Cardiac septum (tissue), 1 donor: Measurements from ENCODE around the gene L1CAM. TPM values are rescaled to one million over a fixed set of nuclear protein-coding genes. Genes with fewer than 3 reads are reported as not detected.

Source experiments
- DNase-seq: peaks from one replicate; pipeline ENCODE4 v3.0.0-alpha.2; 2020; ENCODE audit warnings: low spot score
- intact Hi-C: fragments of 100-400 bp; cut with DNase I; formaldehyde crosslinking; loops from one replicate; pipeline ENCODE4 v1.14.0; 2022
- total RNA-seq: library from RNA; stranded (reverse); fragmentation: NEBNext Ultra II Directional; extraction: Animal tissue kit (Norgen Biotek cat#: 25700); gene quantifications from one replicate; pipeline ENCODE4 v1.2.1, GENCODE V29; 2021
- donor health status: DM: no; HTN: no; CAD: no.

L1CAM gene
- total RNA-seq, 1 donor from 2014 or later, result 1.5 TPM

- DNase-seq, result peak; percentile 65
- intact Hi-C loops, result no loop called here
Observed at GRCh38 chrX:153868576-153869472, 17.1 kb downstream of the L1CAM start.

GRCh38 chrX:153867671-153868070 is 18.3 kb downstream of the L1CAM start:
- intact Hi-C loops, result no loop called here
- peak; percentile 63 for DNase-seq

GRCh38 chrX:153867139-153867538 is 18.8 kb downstream of the L1CAM start:
- intact Hi-C loops, result no loop called here

GRCh38 chrX:153866302-153867019 is 19.5 kb downstream of the L1CAM start:
- DNase-seq, result peak; percentile 47
- intact Hi-C loops, result no loop called here

More at GRCh38 chrX:153867139-153867538, 18.8 kb downstream of the L1CAM start:
- DNase-seq, result peak; percentile 51

- peak; percentile 44 for DNase-seq
- intact Hi-C loops, result no loop called here
Observed at GRCh38 chrX:153865685-153866084, 20.3 kb downstream of the L1CAM start.

GRCh38 chrX:153865321-153865580 is 20.7 kb downstream of the L1CAM start:
- intact Hi-C loops, result no loop called here
- peak; percentile 59 for DNase-seq

GRCh38 chrX:153864561-153865320 is 21.2 kb downstream of the L1CAM start:
- intact Hi-C loops, result no loop called here

GRCh38 chrX:153864101-153864500 is 21.9 kb downstream of the L1CAM start:
- intact Hi-C loops, result no loop called here
- peak; percentile 10 for DNase-seq

More at GRCh38 chrX:153864561-153865320, 21.2 kb downstream of the L1CAM start:
- peak; percentile 66 for DNase-seq

GRCh38 chrX:153863251-153863991 is 22.6 kb downstream of the L1CAM start:
- intact Hi-C loops, result no loop called here
- DNase-seq, result no peak

- intact Hi-C loops, result no loop called here
- no peak for DNase-seq
Observed at GRCh38 chrX:153862369-153863250, 23.4 kb downstream of the L1CAM start.

GRCh38 chrX:153861733-153862310 is 24.2 kb downstream of the L1CAM start:
- intact Hi-C loops, result no loop called here

GRCh38 chrX:153861151-153861550 is 24.8 kb downstream of the L1CAM start:
- DNase-seq, result no peak
- intact Hi-C loops, result no loop called here

More at GRCh38 chrX:153861733-153862310, 24.2 kb downstream of the L1CAM start:
- DNase-seq, result no peak

- DNase-seq, result no peak
- intact Hi-C loops, result no loop called here
Observed at GRCh38 chrX:153857348-153857903, 28.5 kb downstream of the L1CAM start.

GRCh38 chrX:153854702-153855101 is 31.3 kb downstream of the L1CAM start:
- no peak for DNase-seq
- intact Hi-C loops, result no loop called here

GRCh38 chrX:153853902-153854267 is 32.1 kb downstream of the L1CAM start:
- intact Hi-C loops, result no loop called here
- DNase-seq, result no peak

GRCh38 chrX:153853180-153853901 is 32.6 kb downstream of the L1CAM start:
- DNase-seq, result no peak
- intact Hi-C loops, result no loop called here

GRCh38 chrX:153851981-153852380 is 34.0 kb downstream of the L1CAM start:
- DNase-seq, result no peak
- intact Hi-C loops, result no loop called here
